ENCODE results near the gene TMEM165. TPM values are rescaled to one million over a fixed set of nuclear protein-coding genes. Genes with fewer than 3 reads are reported as not detected.

Gene TMEM165
- total and polyA plus RNA-seq, 10 of the 15 experiments (the other 5 are each of a cell fraction or from before 2014, with no cell fraction given), result 18.3 to 141 (median 81.1) TPM

- no peak for TF ChIP-seq ZBTB11 (CRISPR knock-in tag; IDR thresholded peaks at IDR 0.05)
Measured at GRCh38 chr4:55363691-55364351, 31.9 kb upstream of the TMEM165 start (continued).

- H3K4me3 ChIP-seq, result no peak overlapping the region
- H3K27ac ChIP-seq (ENCODE audit: control insufficient read depth, insufficient read depth), result no peak overlapping the region
- no peak for ATAC-seq
- no peaks in the 10 kb centered on the region for H3K4me1 ChIP-seq (ENCODE audit: control insufficient read depth, insufficient read depth, low read length)
- no peaks in the 10 kb centered on the region for H3K36me3 ChIP-seq (ENCODE audit: control insufficient read depth in 2 of 2, insufficient read depth in 2 of 2, low read length in 1 of 2)
- BruUV-seq (replicated peaks), result no TSS peak
- no peak for DNase-seq (ENCODE audit: low read depth, low spot score)
- intact Hi-C loops (cut with micrococcal nuclease; ENCODE audit: unreplicated experiment), result no loop called here
- no peak overlapping the region for H3K4me2 ChIP-seq (ENCODE audit: control insufficient read depth, insufficient read depth)
- FAIRE-seq, result no peak
- 90% methylated on average over 9 of the region's 9 CpGs for WGBS (ENCODE audit: insufficient coverage, insufficient replicate concordance, low lambda C conversion rate, missing lambda C conversion rate)
- in situ Hi-C loops (cut with MboI), result no loop called here
- H3K9me3 ChIP-seq (replicated peaks; ENCODE audit: control insufficient read depth, insufficient read depth, low read length), result no peaks in the 10 kb centered on the region
- ChIA-PET POLR2A (no interaction called here), SMC1A (ENCODE audit: uncharacterized antibody, unreplicated experiment) (interaction anchor here (0.6 to 1.2 kb wide), 3 partner anchors 26 to 894 kb away, joined by 3 read pairs; no protein-coding TSS in a partner anchor), RAD21 (ENCODE audit: unreplicated experiment) (no interaction called here), CTCF (no interaction called here)
- H4K20me1 ChIP-seq (ENCODE audit: control insufficient read depth, insufficient read depth), result no peaks in the 10 kb centered on the region
- H3K79me2 ChIP-seq (ENCODE audit: control insufficient read depth, insufficient read depth, low read length), result no peaks in the 10 kb centered on the region
- H3K9ac ChIP-seq (ENCODE audit: control insufficient read depth, insufficient read depth, low read length), result no peak overlapping the region
- no peaks in the 10 kb centered on the region for H3K27me3 ChIP-seq (replicated peaks in 1 of 2; ENCODE audit: control insufficient read depth in 2 of 2, insufficient read depth in 2 of 2, low read length in 1 of 2)
- H2AFZ ChIP-seq (ENCODE audit: control insufficient read depth, low read depth, low read length), result no peak overlapping the region
- no peak for TF ChIP-seq ELK1 (IDR thresholded peaks at IDR 0.05; ENCODE audit: low read depth, low read length)
Measured at GRCh38 chr4:55364691-55365344, 30.9 kb upstream of the TMEM165 start.
